ENCODE data around the gene KCNK5. TPM values are rescaled to one million over a fixed set of nuclear protein-coding genes. Genes with fewer than 3 reads are reported as not detected.

KCNK5 gene, protein sequence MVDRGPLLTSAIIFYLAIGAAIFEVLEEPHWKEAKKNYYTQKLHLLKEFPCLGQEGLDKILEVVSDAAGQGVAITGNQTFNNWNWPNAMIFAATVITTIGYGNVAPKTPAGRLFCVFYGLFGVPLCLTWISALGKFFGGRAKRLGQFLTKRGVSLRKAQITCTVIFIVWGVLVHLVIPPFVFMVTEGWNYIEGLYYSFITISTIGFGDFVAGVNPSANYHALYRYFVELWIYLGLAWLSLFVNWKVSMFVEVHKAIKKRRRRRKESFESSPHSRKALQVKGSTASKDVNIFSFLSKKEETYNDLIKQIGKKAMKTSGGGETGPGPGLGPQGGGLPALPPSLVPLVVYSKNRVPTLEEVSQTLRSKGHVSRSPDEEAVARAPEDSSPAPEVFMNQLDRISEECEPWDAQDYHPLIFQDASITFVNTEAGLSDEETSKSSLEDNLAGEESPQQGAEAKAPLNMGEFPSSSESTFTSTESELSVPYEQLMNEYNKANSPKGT
- 0.32 and 0.79 TPM in 2 replicates for total RNA-seq (2014; rRNA removed; shearing (Covaris generic))
- 1.2 and 1.4 TPM in 2 replicates for polyA plus RNA-seq (2015; cell fraction: cytosol; rRNA removed)
- polyA plus RNA-seq (2015; cell fraction: nucleus; rRNA removed) = 0.39 and 2.0 TPM in 2 replicates

DNA sequence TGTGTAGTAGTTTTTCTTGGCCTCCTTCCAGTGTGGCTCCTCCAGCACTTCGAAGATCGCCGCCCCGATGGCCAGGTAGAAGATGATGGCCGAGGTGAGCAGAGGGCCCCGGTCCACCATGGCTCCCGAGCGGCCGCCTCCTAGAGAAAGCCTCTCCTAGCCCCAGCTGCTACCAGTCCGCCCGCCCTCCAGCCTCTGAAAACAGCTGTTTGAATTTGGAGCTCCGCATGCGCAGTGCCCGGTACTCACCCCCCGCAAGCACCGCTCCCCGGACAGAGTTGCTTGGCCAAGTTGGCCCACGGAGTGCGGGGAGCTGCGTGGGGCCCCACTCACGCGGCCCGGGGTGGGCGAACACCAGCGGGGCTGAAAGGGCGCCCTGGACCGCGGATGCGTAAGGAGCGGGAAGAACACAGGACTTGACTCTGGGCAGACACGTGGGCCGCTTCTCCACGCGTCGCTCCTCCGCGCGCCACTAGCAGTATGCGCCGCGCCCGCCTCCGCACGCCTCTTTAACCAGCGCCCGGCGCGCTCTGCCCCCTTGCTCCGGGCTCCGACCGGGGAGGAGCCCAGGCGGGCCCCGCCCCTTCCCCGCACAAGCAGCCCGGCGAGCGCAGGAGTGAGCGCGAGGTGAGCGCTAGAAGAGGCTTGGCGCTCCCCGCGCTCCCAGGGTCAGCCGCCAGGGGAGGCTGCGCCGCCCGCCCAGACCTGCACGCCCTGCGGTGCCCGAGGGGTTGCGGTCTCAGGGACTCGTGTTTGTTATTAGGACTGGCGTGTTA lies at the start of gene KCNK5:
KCNK5 (minus strand) TSS at position 484 of the 776 bp plus-strand sequence; CDS start at position 120, 364 bp downstream.
- in situ Hi-C loops (cut with HindIII; ENCODE audit: low pct_unique_long_range_greater_than_20kb, low sequenced_read_pairs) = no loop called here
- DNase-seq (ENCODE audit: low read depth, low spot score) = peak; percentile 73

GRCh38 chr6:39276379-39276995 lies 47.2 kb upstream of the KCNK5 start:
- no peak for DNase-seq (ENCODE audit: low read depth, low spot score)
- in situ Hi-C loops (cut with HindIII; ENCODE audit: low pct_unique_long_range_greater_than_20kb, low sequenced_read_pairs) = no loop called here

GRCh38 chr6:39274903-39275302 lies 45.6 kb upstream of the KCNK5 start:
- no peak for DNase-seq (ENCODE audit: low read depth, low spot score)
- in situ Hi-C loops (cut with HindIII; ENCODE audit: low pct_unique_long_range_greater_than_20kb, low sequenced_read_pairs) = no loop called here

DNA sequence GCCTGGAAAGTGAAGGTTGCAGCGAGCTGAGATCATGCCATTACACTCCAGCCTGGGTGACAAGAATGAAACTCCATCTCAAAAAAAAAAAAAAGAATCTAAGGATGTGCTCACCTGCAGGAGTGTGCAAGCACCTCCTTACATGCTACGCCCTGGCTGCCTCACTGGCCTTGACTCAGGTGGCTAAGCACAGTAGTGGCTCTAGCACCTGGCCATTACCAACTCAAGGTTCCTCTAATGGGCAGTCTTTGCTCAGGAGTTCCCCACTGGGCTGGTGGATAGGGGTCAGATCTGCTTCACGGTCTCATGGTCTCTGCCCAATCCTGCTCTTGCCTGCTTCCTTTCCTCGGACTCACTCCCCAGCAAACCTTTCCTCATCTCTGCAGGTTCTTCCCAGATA lies 45.2 kb upstream of the KCNK5 start:
- in situ Hi-C loops (cut with HindIII; ENCODE audit: low pct_unique_long_range_greater_than_20kb, low sequenced_read_pairs) = no loop called here
- DNase-seq (ENCODE audit: low read depth, low spot score) = no peak

GRCh38 chr6:39273406-39273821 lies 44.1 kb upstream of the KCNK5 start:
- DNase-seq (ENCODE audit: low read depth, low spot score) = no peak
- in situ Hi-C loops (cut with HindIII; ENCODE audit: low pct_unique_long_range_greater_than_20kb, low sequenced_read_pairs) = no loop called here

DNA sequence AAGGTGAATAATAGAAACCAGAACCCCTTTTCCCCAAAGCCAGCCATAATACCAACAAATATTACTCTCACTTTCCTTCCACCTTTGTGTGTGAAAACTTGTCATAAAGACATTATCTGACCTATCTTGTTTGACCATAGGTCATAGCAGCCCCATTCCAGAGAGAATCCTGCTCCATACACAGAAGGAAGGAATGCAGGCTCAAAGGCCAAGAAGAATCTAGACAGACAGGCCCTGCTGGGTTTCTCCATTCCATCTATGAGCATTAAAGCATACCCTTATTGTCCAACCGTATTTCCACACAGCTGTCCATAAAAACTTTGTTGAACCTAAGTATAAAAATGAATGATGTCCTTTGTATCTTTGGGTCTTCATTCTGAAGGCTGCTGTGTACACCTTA lies 40.7 kb upstream of the KCNK5 start:
- no peak for DNase-seq (ENCODE audit: low read depth, low spot score)
- in situ Hi-C loops (cut with HindIII; ENCODE audit: low pct_unique_long_range_greater_than_20kb, low sequenced_read_pairs) = no loop called here

DNA sequence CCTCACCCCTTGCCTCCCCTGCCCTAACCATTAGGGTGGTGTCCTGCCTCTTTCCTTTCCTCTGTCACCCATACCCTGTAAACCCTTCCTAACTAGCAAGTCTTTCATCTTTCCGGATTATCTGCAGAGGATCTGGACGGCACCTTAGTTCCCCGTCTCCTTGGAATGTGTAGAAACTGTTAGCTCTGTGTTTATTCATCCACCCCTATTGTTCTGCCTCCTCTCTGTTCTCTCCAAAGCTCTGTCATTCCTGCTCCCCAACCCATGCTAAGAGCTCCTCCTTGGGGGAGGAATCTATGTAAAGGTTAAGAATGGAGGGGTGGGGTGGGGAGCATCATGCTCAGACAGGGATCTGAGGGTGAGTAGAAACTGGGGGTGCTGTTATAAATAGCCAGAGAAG lies 39.4 kb upstream of the KCNK5 start:
- in situ Hi-C loops (cut with HindIII; ENCODE audit: low pct_unique_long_range_greater_than_20kb, low sequenced_read_pairs) = no loop called here
- DNase-seq (ENCODE audit: low read depth, low spot score) = no peak

DNA sequence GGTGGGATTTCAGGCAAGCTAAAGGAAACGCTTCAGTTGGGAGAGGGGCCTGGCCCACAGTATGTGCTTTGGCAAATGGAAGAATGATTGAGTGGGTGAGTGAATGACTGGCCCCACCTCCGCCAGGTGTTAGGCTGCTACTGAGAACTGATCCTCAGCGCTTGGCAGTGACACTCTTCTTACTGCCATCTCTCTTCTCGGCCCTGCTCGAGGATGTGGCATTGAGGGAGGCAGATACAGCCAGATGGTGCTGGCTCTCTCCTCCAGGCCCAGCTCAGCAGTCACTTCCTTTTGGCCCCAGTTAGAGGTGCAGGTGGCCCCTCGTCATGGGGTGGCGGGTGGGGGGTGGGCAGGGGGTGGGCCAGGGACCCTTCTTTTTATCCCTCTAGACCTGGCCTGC lies 38.9 kb upstream of the KCNK5 start:
- no peak for DNase-seq (ENCODE audit: low read depth, low spot score)
- in situ Hi-C loops (cut with HindIII; ENCODE audit: low pct_unique_long_range_greater_than_20kb, low sequenced_read_pairs) = no loop called here

DNA sequence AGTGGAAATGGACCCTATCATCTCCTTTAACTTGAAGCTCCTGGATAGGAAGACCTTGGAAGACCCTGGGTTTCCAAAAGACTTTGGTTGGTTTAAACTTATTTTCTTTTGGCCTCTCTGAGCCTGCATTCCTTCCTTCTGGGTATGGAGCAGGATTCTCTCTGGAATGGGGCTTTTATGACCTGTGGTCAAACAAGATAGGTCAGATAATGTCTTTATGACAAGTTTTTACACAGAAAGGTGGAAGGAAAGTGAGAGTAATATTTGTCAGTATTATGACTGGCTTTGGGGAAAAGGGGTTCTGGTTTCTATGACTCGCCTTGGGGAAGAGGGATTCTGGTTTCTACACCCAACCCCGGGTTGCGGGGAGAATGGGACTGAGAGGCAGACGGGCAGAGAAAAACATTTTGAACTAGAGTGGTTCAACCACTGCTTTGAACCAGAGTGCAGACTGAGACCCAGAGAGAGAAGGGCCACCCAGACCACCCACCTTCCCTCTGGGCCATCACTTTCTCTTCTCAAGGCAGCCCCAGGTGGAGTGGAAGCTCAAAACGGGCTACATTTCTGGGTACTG lies 37.6 kb upstream of the KCNK5 start:
- in situ Hi-C loops (cut with HindIII; ENCODE audit: low pct_unique_long_range_greater_than_20kb, low sequenced_read_pairs) = no loop called here
- DNase-seq (ENCODE audit: low read depth, low spot score) = no peak

DNA sequence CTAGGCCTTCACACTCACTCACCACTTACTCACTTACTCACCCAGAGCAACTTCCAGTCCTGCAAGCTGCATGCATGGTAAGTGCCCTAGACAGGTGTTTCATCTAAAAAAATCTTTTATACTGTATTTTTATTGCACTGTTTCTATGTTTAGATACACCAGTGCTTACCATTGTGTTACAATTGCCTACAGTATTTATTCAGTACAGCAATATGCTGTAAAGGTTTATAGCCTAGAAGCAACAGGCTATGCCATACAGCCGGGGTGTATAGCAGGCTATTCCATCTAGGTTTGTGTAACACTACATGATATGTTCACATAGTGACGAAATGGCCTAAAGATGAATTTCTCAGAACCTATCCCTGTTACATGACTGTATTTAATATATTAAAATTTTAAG lies 37.1 kb upstream of the KCNK5 start:
- in situ Hi-C loops (cut with HindIII; ENCODE audit: low pct_unique_long_range_greater_than_20kb, low sequenced_read_pairs) = no loop called here
- no peak for DNase-seq (ENCODE audit: low read depth, low spot score)

DNA sequence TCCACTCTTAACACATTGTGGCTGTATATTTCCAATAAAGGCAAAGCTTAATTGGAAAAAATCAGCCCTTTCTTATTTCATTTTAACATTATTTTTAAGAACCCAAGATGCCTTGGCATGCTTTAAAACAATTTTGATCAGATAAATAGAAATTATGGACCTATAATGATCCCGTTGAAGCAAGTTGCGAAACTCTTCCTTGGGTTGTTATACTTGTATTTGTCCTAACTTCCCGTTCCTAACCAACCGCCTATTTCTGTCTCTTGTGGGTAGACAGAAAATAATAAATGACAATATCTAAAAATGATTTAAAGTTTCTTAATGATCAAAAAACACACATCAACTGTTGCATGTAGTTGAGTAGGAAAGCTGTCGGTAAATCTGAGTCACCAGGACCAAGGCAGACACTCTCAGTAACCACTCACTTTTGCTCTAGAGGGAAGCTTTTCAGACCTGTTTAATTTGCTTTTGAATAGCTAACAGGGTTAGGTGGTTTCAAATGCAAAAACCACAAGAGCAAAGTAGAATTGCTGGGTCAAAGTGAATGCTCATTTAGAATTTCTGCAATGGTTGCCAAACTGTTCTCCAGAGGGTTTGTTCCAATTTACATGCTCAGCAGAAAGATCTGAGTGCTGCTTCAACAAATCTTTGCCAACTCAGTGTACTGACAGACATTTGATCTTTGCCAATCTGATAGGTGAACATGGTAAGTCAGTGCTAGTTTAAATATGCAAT lies 34.2 kb upstream of the KCNK5 start:
- no peak for DNase-seq (ENCODE audit: low read depth, low spot score)
- in situ Hi-C loops (cut with HindIII; ENCODE audit: low pct_unique_long_range_greater_than_20kb, low sequenced_read_pairs) = no loop called here

GRCh38 chr6:39261751-39262150 lies 32.5 kb upstream of the KCNK5 start:
- in situ Hi-C loops (cut with HindIII; ENCODE audit: low pct_unique_long_range_greater_than_20kb, low sequenced_read_pairs) = no loop called here
- no peak for DNase-seq (ENCODE audit: low read depth, low spot score)

DNA sequence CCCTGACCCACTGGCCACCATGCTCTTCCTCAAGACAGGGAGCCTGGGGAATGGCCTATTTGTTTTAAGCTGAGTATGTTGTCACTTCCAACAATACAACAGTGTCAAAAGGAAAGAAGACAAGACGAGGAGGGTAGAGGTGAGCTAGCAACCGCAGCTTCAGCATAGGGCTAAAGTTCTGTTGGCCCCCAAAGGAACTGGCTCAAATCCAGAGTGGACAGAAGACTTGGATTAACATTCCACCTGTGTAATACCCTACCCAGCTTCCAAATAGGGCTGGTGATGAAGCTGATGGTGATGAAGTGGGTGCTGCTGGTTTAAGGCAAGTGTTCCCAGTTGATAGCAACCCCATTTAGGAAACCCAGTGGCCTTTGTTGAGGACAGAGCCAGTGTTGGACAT lies 31.7 kb upstream of the KCNK5 start:
- in situ Hi-C loops (cut with HindIII; ENCODE audit: low pct_unique_long_range_greater_than_20kb, low sequenced_read_pairs) = no loop called here
- DNase-seq (ENCODE audit: low read depth, low spot score) = no peak

DNA sequence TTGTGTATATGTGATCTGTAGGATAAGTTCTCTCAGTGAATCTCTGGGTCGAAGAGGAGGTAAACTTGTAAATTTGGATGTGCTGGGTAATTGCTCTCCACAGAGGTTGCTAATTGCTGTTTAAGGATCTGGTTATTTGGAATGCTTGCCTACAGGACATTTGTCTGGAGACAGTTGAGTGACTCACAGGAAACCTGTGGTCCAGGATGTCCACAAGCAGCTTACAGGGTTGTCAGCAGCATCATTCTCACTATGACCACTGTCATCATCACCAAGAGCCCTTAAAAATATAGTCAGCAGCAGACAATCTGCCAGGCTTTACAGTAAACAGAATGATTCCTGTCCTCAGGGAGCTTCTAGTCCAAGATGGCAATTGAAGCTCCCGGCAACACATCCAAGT lies 31.2 kb upstream of the KCNK5 start:
- in situ Hi-C loops (cut with HindIII; ENCODE audit: low pct_unique_long_range_greater_than_20kb, low sequenced_read_pairs) = no loop called here
- DNase-seq (ENCODE audit: low read depth, low spot score) = no peak

- in situ Hi-C loops (cut with HindIII; ENCODE audit: low pct_unique_long_range_greater_than_20kb, low sequenced_read_pairs) = no loop called here
- DNase-seq (ENCODE audit: low read depth, low spot score) = no peak
Observed at GRCh38 chr6:39256294-39256940, 27.1 kb upstream of the KCNK5 start.

- in situ Hi-C loops (cut with HindIII; ENCODE audit: low pct_unique_long_range_greater_than_20kb, low sequenced_read_pairs) = no loop called here
- no peak for DNase-seq (ENCODE audit: low read depth, low spot score)
Observed at GRCh38 chr6:39254999-39255535, 25.8 kb upstream of the KCNK5 start.

DNA sequence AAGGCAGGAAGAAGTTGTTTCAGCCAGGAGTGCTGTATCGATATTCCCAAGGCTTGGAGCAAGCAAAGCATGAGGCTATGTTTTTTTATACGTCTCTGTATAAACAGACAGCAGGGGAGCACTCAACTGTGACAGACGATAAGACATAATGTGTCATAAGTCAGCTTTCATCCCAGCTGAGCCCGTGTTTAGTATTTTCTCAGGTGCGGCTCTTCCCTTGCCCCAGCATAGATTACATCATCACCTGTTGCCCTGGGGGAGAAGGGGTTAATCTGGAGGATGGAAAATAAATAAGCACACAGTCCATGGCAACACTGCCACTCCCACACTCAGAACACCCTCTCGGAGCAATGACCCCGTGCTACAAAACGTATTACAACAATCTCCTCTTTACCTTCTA lies 22.1 kb upstream of the KCNK5 start:
- DNase-seq (ENCODE audit: low read depth, low spot score) = no peak
- in situ Hi-C loops (cut with HindIII; ENCODE audit: low pct_unique_long_range_greater_than_20kb, low sequenced_read_pairs) = no loop called here

Data from SK-MEL-5 (cell line).